Stomach (tissue), 4 donors: Measurements from ENCODE around the gene PHF23.

ENCODE experiments used
- EP300 ChIP-seq: sonication (generic); formaldehyde crosslinking; IDR thresholded peaks from one replicate; pipeline ENCODE4 v1.6.1; 2017; ENCODE audit warnings: antibody characterized with exemption
- TF ChIP-seq, protein P1 (sequence below), 7 experiments: fragments of 450-650 bp in 4 of 7; fragments of 200-600 bp in 3 of 7; sonication (generic) in 3 of 7; IDR thresholded peaks; one replicate each; pipeline ENCODE4 v1.5.1; 2016 to 2019; ENCODE audit warnings: antibody characterized with exemption in 7 of 7, control low read depth in 2 of 7, mild to moderate bottlenecking in 1 of 7

DNA sequence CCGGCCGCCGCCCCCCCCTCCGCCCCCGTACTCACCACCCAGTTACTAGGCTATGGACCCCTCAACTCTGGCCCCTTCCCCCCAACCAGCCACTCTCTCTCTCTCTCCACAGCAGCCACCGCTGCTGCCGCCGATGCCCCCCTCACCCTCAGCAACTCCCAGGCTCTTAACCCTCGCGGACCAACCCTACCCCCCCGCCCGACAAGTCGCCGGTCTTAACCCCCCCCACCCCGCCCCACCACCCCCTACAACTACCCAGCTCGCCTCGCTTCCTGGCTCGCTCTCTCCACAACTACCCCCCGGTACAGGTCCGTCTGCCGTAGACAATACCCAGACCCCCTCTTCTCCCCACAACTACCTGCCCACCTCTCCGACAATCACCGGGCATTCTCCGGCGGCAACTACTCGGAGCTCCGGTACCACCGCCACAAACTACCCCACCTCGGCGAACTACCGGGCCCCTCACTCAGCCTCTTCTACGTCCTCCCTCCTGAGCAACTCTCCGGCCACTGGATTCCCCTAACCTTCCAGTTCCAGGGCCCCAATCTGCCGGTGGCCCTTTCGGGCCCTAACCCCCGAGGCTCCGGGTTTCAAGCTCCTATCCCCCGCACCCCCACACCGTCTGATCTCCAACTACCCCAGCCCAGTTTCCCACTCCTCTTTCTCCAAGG is 702 bp downstream of the PHF23 start:
- TF ChIP-seq, protein P1, sequence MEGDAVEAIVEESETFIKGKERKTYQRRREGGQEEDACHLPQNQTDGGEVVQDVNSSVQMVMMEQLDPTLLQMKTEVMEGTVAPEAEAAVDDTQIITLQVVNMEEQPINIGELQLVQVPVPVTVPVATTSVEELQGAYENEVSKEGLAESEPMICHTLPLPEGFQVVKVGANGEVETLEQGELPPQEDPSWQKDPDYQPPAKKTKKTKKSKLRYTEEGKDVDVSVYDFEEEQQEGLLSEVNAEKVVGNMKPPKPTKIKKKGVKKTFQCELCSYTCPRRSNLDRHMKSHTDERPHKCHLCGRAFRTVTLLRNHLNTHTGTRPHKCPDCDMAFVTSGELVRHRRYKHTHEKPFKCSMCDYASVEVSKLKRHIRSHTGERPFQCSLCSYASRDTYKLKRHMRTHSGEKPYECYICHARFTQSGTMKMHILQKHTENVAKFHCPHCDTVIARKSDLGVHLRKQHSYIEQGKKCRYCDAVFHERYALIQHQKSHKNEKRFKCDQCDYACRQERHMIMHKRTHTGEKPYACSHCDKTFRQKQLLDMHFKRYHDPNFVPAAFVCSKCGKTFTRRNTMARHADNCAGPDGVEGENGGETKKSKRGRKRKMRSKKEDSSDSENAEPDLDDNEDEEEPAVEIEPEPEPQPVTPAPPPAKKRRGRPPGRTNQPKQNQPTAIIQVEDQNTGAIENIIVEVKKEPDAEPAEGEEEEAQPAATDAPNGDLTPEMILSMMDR (IDR thresholded peaks at IDR 0.05) = no peak
- TF ChIP-seq EP300 = no peak
